Thoracic aorta (tissue), 2 donors: ENCODE measurements around the gene DNAJC4. TPM values are rescaled to one million over a fixed set of nuclear protein-coding genes. Genes with fewer than 3 reads are reported as not detected.

ENCODE experiments used
- ATAC-seq: fragments of 150-250 bp; one replicate; pipeline ENCODE4 v1.8.0; 2017; ENCODE audit warnings: low read depth; ENCODE audit not compliant: insufficient number of reproducible peaks, low FRiP score
- DNase-seq: peaks from one replicate; pipeline ENCODE4 v3.0.0-alpha.2; 2020; ENCODE audit warnings: low spot score
- H3K27ac ChIP-seq, 2 donors: fragments of 200-600 bp; sonication (generic); 1 replicate in 1 of 2; 2 replicates in 1 of 2; pipeline ENCODE4 v1.5.1; 2016; ENCODE audit warnings: mild to moderate bottlenecking in 2 of 2, moderate library complexity in 2 of 2
- H3K27me3 ChIP-seq: fragments of 200-600 bp; sonication (generic); replicated peaks from 2 replicates; pipeline ENCODE4 v1.6.0; 2016; ENCODE audit warnings: mild to moderate bottlenecking; ENCODE audit not compliant: insufficient read depth
- H3K36me3 ChIP-seq: fragments of 200-600 bp; sonication (generic); one replicate; pipeline ENCODE4 v1.5.1; 2016
- H3K4me1 ChIP-seq, 2 donors: fragments of 200-600 bp; sonication (generic); 1 replicate in 1 of 2; 2 replicates in 1 of 2; pipeline versions ENCODE4 v1.5.1 to v1.6.0; 2016; ENCODE audit warnings: low read depth in 2 of 2, mild to moderate bottlenecking in 1 of 2; ENCODE audit not compliant: control insufficient read depth in 1 of 2
- H3K4me3 ChIP-seq: fragments of 200-600 bp; sonication (generic); 2 replicates; pipeline ENCODE4 v1.5.1; 2016; ENCODE audit warnings: mild to moderate bottlenecking
- H3K9me3 ChIP-seq: fragments of 200-600 bp; sonication (generic); 2 replicates; pipeline ENCODE4 v1.5.1; 2016
- CTCF ChIP-seq: fragments of 200-600 bp; sonication (generic); IDR thresholded peaks from one replicate; pipeline ENCODE4 v1.5.1; 2019; ENCODE audit warnings: antibody characterized with exemption
- total RNA-seq, 2 donors: library from RNA; depleted of rRNA; stranded (reverse); fragments of >200 nt; gene quantifications; one replicate each; pipeline versions ENCODE4 v1.1.0 to v1.2.3, GENCODE V29; 2016

The DNAJC4 gene
- total RNA-seq, 2 donors from 2014 or later = 13.5 to 53.2 TPM

- Histone ChIP-seq H3K9me3 (no peaks in the 10 kb centered on the region), H3K36me3 (peaks cover 16% of the 10 kb centered on the region), H3K27ac (peak overlapping the region; percentile 61 to 63), H3K4me3 (peak overlapping the region; percentile 82), H3K27me3 (no peaks in the 10 kb centered on the region), H3K4me1 (peaks cover 19 to 37% of the 10 kb centered on the region in 2 donors)
- ATAC-seq (no peak), DNase-seq (no peak)
- peak; percentile 16 for TF ChIP-seq CTCF
Measured at GRCh38 chr11:64252003-64252872, 21.9 kb downstream of the DNAJC4 start.

- H3K27ac ChIP-seq = peak overlapping the region in 1 of 2 donors; percentile 61
- H3K27me3 ChIP-seq = no peaks in the 10 kb centered on the region
- H3K4me1 ChIP-seq = peaks cover 19 to 31% of the 10 kb centered on the region in 2 donors
- DNase-seq (no peak), ATAC-seq (no peak)
- H3K36me3 ChIP-seq = peaks cover 17% of the 10 kb centered on the region
- H3K9me3 ChIP-seq = no peaks in the 10 kb centered on the region
- peak overlapping the region; percentile 82 for H3K4me3 ChIP-seq
- no peak for TF ChIP-seq CTCF
Measured at GRCh38 chr11:64253043-64253442, 22.7 kb downstream of the DNAJC4 start.

- Histone ChIP-seq H3K27ac (peak overlapping the region in 1 of 2 donors; percentile 61), H3K9me3 (no peaks in the 10 kb centered on the region), H3K27me3 (no peaks in the 10 kb centered on the region), H3K4me3 (no peak overlapping the region), H3K36me3 (peaks cover 21% of the 10 kb centered on the region), H3K4me1 (peaks cover 19 to 31% of the 10 kb centered on the region in 2 donors)
- ATAC-seq = no peak
- no peak for TF ChIP-seq CTCF
- no peak for DNase-seq
Measured at GRCh38 chr11:64253481-64253880, 23.1 kb downstream of the DNAJC4 start.

- no peak for ATAC-seq
Measured at GRCh38 chr11:64254326-64254725, 24.0 kb downstream of the DNAJC4 start.

More at GRCh38 chr11:64254326-64254725, 24.0 kb downstream of the DNAJC4 start:
- no peak for TF ChIP-seq CTCF
- Histone ChIP-seq H3K27me3 (no peaks in the 10 kb centered on the region), H3K9me3 (no peaks in the 10 kb centered on the region), H3K27ac (no peak overlapping the region), H3K4me3 (no peak overlapping the region), H3K36me3 (peaks cover 28% of the 10 kb centered on the region), H3K4me1 (peaks cover 19 to 31% of the 10 kb centered on the region in 2 donors)
- DNase-seq = no peak
